Mammary microvascular endothelial cell (primary cell): ENCODE measurements around the gene TBC1D3G. TPM values are rescaled to one million over a fixed set of nuclear protein-coding genes. Genes with fewer than 3 reads are reported as not detected.

Experiments used
- total RNA-seq: library from RNA; depleted of rRNA; stranded (reverse); fragments of >200 nt; gene quantifications from 2 replicates; pipeline ENCODE4 v1.2.3, GENCODE V29; 2015

Gene TBC1D3G
- total RNA-seq, result 0.89 and 1.5 TPM in 2 replicates

DNA sequence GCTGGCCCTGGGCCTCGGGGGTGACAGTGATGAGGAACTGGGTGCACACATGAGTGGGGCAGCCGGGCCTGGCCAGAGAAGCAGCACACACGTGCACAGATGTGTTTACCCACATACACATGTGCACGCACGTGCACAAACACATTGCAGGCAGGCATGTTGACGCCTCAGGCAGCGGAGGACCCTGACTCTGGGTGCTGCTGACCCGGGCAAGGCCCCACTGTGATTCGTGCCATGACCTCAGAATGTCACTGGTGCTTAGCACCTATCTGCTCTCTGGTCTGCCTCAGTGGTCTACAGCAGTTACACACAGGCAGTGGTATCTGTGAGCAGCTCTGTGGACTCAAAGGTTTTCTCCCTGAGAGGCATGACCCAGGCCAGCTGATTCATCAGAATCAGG, at the start of gene TBC1D3G:
Gene TBC1D3G (plus strand): TSS at position 301 of the 400 bp plus-strand sequence. CDS start 1,528 bp downstream, outside the sequence.

Other genes starting within 250 kb of the TBC1D3G start
- gene CCL3, start 233.7 kb upstream of the TBC1D3G start, total RNA-seq, result not detected in 2 replicates
- not detected in 2 replicates for gene CCL4, start 220.1 kb upstream of the TBC1D3G start, total RNA-seq
- gene TBC1D3B, start 147.2 kb upstream of the TBC1D3G start, total RNA-seq, result 3.2 TPM in 1 of 2 replicates, not detected in the other
- not detected in 2 replicates for gene CCL3L1, start 127.1 kb upstream of the TBC1D3G start, total RNA-seq
- not detected in 2 replicates for gene CCL4L2, start 112.8 kb upstream of the TBC1D3G start, total RNA-seq
- not detected in 2 replicates for gene TBC1D3I, start 59.3 kb upstream of the TBC1D3G start, total RNA-seq
- gene TBC1D3H, start 64.6 kb downstream of the TBC1D3G start, total RNA-seq, result not detected in 2 replicates
- 30.5 and 43.0 TPM in 2 replicates for gene ZNHIT3, start 162.8 kb downstream of the TBC1D3G start, total RNA-seq
- gene MYO19, start 211.0 kb downstream of the TBC1D3G start, total RNA-seq, result 34.0 and 44.1 TPM in 2 replicates
- gene PIGW, start 211.1 kb downstream of the TBC1D3G start, total RNA-seq, result 10.9 and 14.8 TPM in 2 replicates
- gene GGNBP2, start 221.0 kb downstream of the TBC1D3G start, total RNA-seq, result 28.6 and 33.6 TPM in 2 replicates